Keratinocyte (primary cell): Measurements from ENCODE around the gene ID1. TPM values are rescaled to one million over a fixed set of nuclear protein-coding genes. Genes with fewer than 3 reads are reported as not detected.
"Not testable (repeated sequence)": the region's sequence is repeated elsewhere in the genome, so short reads cannot be mapped to it uniquely, and the experiment has no call there.

Source experiments
- DNase-seq: peaks from one replicate; pipeline ENCODE4 v3.0.0-alpha.2; 2011; ENCODE audit warnings: low read depth, missing footprints, low spot score
- FAIRE-seq: peaks from 2 replicates; lab custom pipeline; 2011; peaks lifted over from hg19 to GRCh38; lab: Jason Lieb, UNC
- H2AFZ ChIP-seq: 2 replicates; pipeline ENCODE4 v1.6.0; 2012; ENCODE audit warnings: low read length, control low read depth, inconsistent platforms; ENCODE audit not compliant: control insufficient read depth
- H3K27ac ChIP-seq: 2 replicates; pipeline ENCODE4 v1.5.1; 2011; ENCODE audit warnings: low read length; ENCODE audit not compliant: control insufficient read depth, insufficient read depth
- H3K27me3 ChIP-seq: 3 replicates; pipeline ENCODE4 v1.6.0; 2011; ENCODE audit warnings: low read length; ENCODE audit not compliant: control insufficient read depth, insufficient read depth; ENCODE audit errors: extremely low read depth
- H3K36me3 ChIP-seq, 2 experiments: 2 replicates in 1 of 2; 3 replicates in 1 of 2; pipeline ENCODE4 v1.5.1; 2011; ENCODE audit warnings: low read length in 2 of 2, mild to moderate bottlenecking in 1 of 2; ENCODE audit not compliant: control insufficient read depth in 2 of 2, insufficient read depth in 2 of 2; ENCODE audit errors: extremely low read depth in 1 of 2
- H3K4me1 ChIP-seq: 3 replicates; pipeline ENCODE4 v1.5.1; 2011; ENCODE audit warnings: low read length; ENCODE audit not compliant: control insufficient read depth, insufficient read depth; ENCODE audit errors: extremely low read depth
- H3K4me2 ChIP-seq: 3 replicates; pipeline ENCODE4 v1.6.0; 2011; ENCODE audit warnings: low read depth, low read length; ENCODE audit not compliant: control insufficient read depth, insufficient read depth; ENCODE audit errors: extremely low read depth
- H3K4me3 ChIP-seq, 3 experiments: fragments of 200-600 bp in 1 of 3; sonication (generic) in 1 of 3; 2 replicates in 2 of 3; 3 replicates in 1 of 3; pipeline ENCODE4 v1.5.1; 2011 to 2016; ENCODE audit warnings: low read length in 3 of 3, mild to moderate bottlenecking in 3 of 3, control low read depth in 2 of 3, inconsistent platforms in 1 of 3, low read depth in 1 of 3, mixed read lengths in 1 of 3, mixed run types in 1 of 3, moderate library complexity in 1 of 3; ENCODE audit not compliant: control insufficient read depth in 2 of 3, insufficient read depth in 2 of 3; ENCODE audit errors: extremely low read depth in 1 of 3
- H3K79me2 ChIP-seq: 2 replicates; pipeline ENCODE4 v1.6.0; 2012; ENCODE audit warnings: low read length; ENCODE audit not compliant: control insufficient read depth, insufficient read depth
- H3K9ac ChIP-seq: 3 replicates; pipeline ENCODE4 v1.6.0; 2011; ENCODE audit warnings: low read length; ENCODE audit not compliant: control insufficient read depth, insufficient read depth; ENCODE audit errors: extremely low read depth
- H3K9me1 ChIP-seq: 3 replicates; pipeline ENCODE4 v1.6.0; 2011; ENCODE audit warnings: low read length; ENCODE audit not compliant: control insufficient read depth, insufficient read depth; ENCODE audit errors: extremely low read depth
- H3K9me3 ChIP-seq: 2 replicates; pipeline ENCODE4 v1.5.1; 2012; ENCODE audit warnings: low read depth, low read length; ENCODE audit not compliant: control insufficient read depth
- H4K20me1 ChIP-seq: 3 replicates; pipeline ENCODE4 v1.6.0; 2011; ENCODE audit warnings: low read length; ENCODE audit not compliant: control insufficient read depth, insufficient read depth; ENCODE audit errors: extremely low read depth
- CTCF ChIP-seq, 3 experiments: IDR thresholded peaks in 1 of 3; conservative IDR thresholded peaks in 1 of 3; optimal IDR thresholded peaks in 1 of 3; 2 replicates in 2 of 3; 3 replicates in 1 of 3; pipeline versions ENCODE3 to v1.5.1; 2011; ENCODE audit warnings: low read length in 3 of 3, mild to moderate bottlenecking in 3 of 3, moderate library complexity in 2 of 3, control low read depth in 1 of 3, inconsistent platforms in 1 of 3; ENCODE audit not compliant: insufficient read depth in 2 of 3; ENCODE audit errors: extremely low read depth in 1 of 3
- EZH2 ChIP-seq: IDR thresholded peaks from one replicate; pipeline ENCODE4 v1.6.1; 2012; ENCODE audit warnings: inconsistent platforms, mild to moderate bottlenecking, low read length, moderate library complexity
- dilution Hi-C: fragments of 300-500 bp; cut with MboI; formaldehyde crosslinking; loops from one replicate; pipeline ENCODE4 v1.7.0; 2020; ENCODE audit warnings: low sequenced_read_pairs; ENCODE audit not compliant: extremely low pct_ligation_motif_present
- polyA plus RNA-seq, 5 experiments: library from polyadenylated mRNA; depleted of rRNA in 3 of 5; stranded (reverse) in 3 of 5; stranded (forward) in 1 of 5; unstranded in 1 of 5; fragments of >200 nt; gene quantifications; 1 replicate in 1 of 5; 2 replicates in 3 of 5; 3 replicates in 1 of 5; pipeline versions ENCODE4 v1.2.1 to v1.2.3, GENCODE V29; 2011 to 2012; ENCODE audit warnings: missing spikeins in 2 of 5, low read depth in 1 of 5, low replicate concordance in 1 of 5

The ID1 gene
- polyA plus RNA-seq, 1 donor (not counting 4 experiments of a cell fraction or from before 2014, with no cell fraction given), result 24.4 TPM

GRCh38 chr20:31595654-31596411, 9.3 kb upstream of the ID1 start:
- Histone ChIP-seq H3K9me3 (no peaks in the 10 kb centered on the region), H3K4me1 (peaks cover 29% of the 10 kb centered on the region), H2AFZ (peak overlapping the region; percentile 64), H3K4me2 (peak overlapping the region; percentile 59), H3K4me3 (no peak overlapping the region), H3K9ac (peak overlapping the region; percentile 13), H3K79me2 (no peaks in the 10 kb centered on the region), H3K27me3 (no peaks in the 10 kb centered on the region), H3K9me1 (peaks cover 2% of the 10 kb centered on the region), H4K20me1 (no peaks in the 10 kb centered on the region), H3K36me3 (no peaks in the 10 kb centered on the region), H3K27ac (peak overlapping the region; percentile 42)
- TF ChIP-seq EZH2 (no peak), CTCF (optimal IDR thresholded peaks at IDR 0.05 in 1 of 3, IDR thresholded peaks at IDR 0.05 in 1 of 3, conservative IDR thresholded peaks at IDR 0.05 in 1 of 3; ENCODE audit: extremely low read depth in 1 of 3, insufficient read depth in 2 of 3, low read length in 3 of 3) (no peak)
- FAIRE-seq, result no peak
- peak; percentile 85 for DNase-seq
- dilution Hi-C loops, result no loop called here

- H3K4me3 ChIP-seq, H3K79me2 ChIP-seq, H3K36me3 ChIP-seq, H3K9me1 ChIP-seq, DNase-seq, H4K20me1 ChIP-seq, H3K4me2 ChIP-seq, H3K9me3 ChIP-seq, FAIRE-seq, H3K27me3 ChIP-seq, dilution Hi-C loops: not testable (repeated sequence)
- H3K27ac ChIP-seq, result peak overlapping the region; percentile 36
- peak overlapping the region; percentile 13 for H3K9ac ChIP-seq
- H2AFZ ChIP-seq, result peak overlapping the region; percentile 64
- H3K4me1 ChIP-seq, result peaks cover 29% of the 10 kb centered on the region
These were observed 8.7 kb upstream of the ID1 start for GRCh38 chr20:31596412-31596715.
